OCI-LY7 (cell line): ENCODE data around the gene SELENBP1. TPM values are rescaled to one million over a fixed set of nuclear protein-coding genes. Genes with fewer than 3 reads are reported as not detected.
"Not testable (repeated sequence)": the region's sequence is repeated elsewhere in the genome, so short reads cannot be mapped to it uniquely, and the experiment has no call there.

Source experiments
- BruUV-seq: library from RNA; stranded (reverse); fragments of 400-500 nt; replicated peaks from 2 replicates; lab custom pipeline; 2021; lab: Mats Ljungman, UMichigan
- CTCF ChIA-PET: fragments of 300-600 bp; sonication (Branson Sonifier 250); formaldehyde crosslinking; loops from one replicate; lab custom pipeline; 2022; ENCODE audit warnings: antibody characterized with exemption; ENCODE audit not compliant: unreplicated experiment; lab: Charles Lee
- POLR2A ChIA-PET: fragments of 300-600 bp; sonication (Branson Sonifier 250); formaldehyde crosslinking; loops from one replicate; lab custom pipeline; 2022; ENCODE audit warnings: antibody characterized with exemption; lab: Charles Lee
- DNase-seq: peaks from one replicate; pipeline ENCODE4 v3.0.0-alpha.2; 2015; ENCODE audit warnings: low spot score
- H2AFZ ChIP-seq: fragments of 200-600 bp; sonication (generic), shearing (Covaris generic); 2 replicates; pipeline ENCODE4 v1.6.1; 2014; ENCODE audit warnings: mild to moderate bottlenecking, antibody characterized with exemption, low read length, moderate library complexity
- H3K27ac ChIP-seq: fragments of 200-600 bp; sonication (generic); 2 replicates; pipeline ENCODE4 v1.5.1; 2014; ENCODE audit warnings: mixed run types, low read depth, mild to moderate bottlenecking, moderate library complexity, low read length, inconsistent platforms; ENCODE audit not compliant: poor library complexity, severe bottlenecking
- H3K36me3 ChIP-seq: fragments of 200-600 bp; sonication (generic); 2 replicates; pipeline ENCODE4 v1.6.1; 2014; ENCODE audit warnings: mild to moderate bottlenecking, antibody characterized with exemption, low read length, moderate library complexity, mixed read lengths; ENCODE audit not compliant: insufficient read depth
- H3K4me1 ChIP-seq: fragments of 200-600 bp; sonication (generic); 2 replicates; pipeline ENCODE4 v1.5.1; 2014; ENCODE audit warnings: mild to moderate bottlenecking, low read length; ENCODE audit not compliant: insufficient read depth, poor library complexity, severe bottlenecking
- H3K4me2 ChIP-seq: fragments of 200-600 bp; sonication (generic); 2 replicates; pipeline ENCODE4 v1.6.1; 2014; ENCODE audit warnings: mild to moderate bottlenecking, low read length
- H3K4me3 ChIP-seq: fragments of 200-600 bp; sonication (generic); 2 replicates; pipeline ENCODE4 v1.5.1; 2014; ENCODE audit warnings: mild to moderate bottlenecking, low read depth, low read length; ENCODE audit not compliant: poor library complexity, severe bottlenecking
- H3K79me2 ChIP-seq: fragments of 200-600 bp; sonication (generic); 2 replicates; pipeline ENCODE4 v1.6.1; 2016; ENCODE audit warnings: low read depth, mild to moderate bottlenecking, low read length, moderate library complexity, mixed read lengths; ENCODE audit not compliant: insufficient read depth
- H3K9me2 ChIP-seq: fragments of 200-600 bp; sonication (generic); 2 replicates; pipeline ENCODE4 v1.6.1; 2016; ENCODE audit warnings: mild to moderate bottlenecking, low read length, mixed read lengths; ENCODE audit not compliant: insufficient read depth
- H3K9me3 ChIP-seq: fragments of 200-600 bp; sonication (generic); 2 replicates; pipeline ENCODE4 v1.6.1; 2014; ENCODE audit warnings: mild to moderate bottlenecking, mixed run types, low read length, mixed read lengths
- H4K20me1 ChIP-seq: fragments of 200-600 bp; sonication (generic); 2 replicates; pipeline ENCODE4 v1.6.1; 2014; ENCODE audit warnings: mild to moderate bottlenecking, antibody characterized with exemption, low read length, moderate library complexity, mixed read lengths; ENCODE audit not compliant: insufficient read depth
- EZH2phosphoT487 ChIP-seq: fragments of 200-600 bp; sonication (generic); IDR thresholded peaks from 2 replicates; pipeline ENCODE4 v1.6.1; 2018; ENCODE audit warnings: low read depth, borderline replicate concordance, mild to moderate bottlenecking, mixed run types, antibody characterized with exemption, low read length, moderate library complexity, mixed read lengths
- intact Hi-C: fragments of 100-400 bp; cut with micrococcal nuclease; formaldehyde crosslinking; loops from one replicate; pipeline ENCODE4 v1.10.0; 2022; ENCODE audit not compliant: unreplicated experiment
- total RNA-seq, 2 experiments: library from RNA; depleted of rRNA in 1 of 2; stranded (reverse); fragments of >200 nt in 1 of 2; shearing (Covaris generic) in 1 of 2; gene quantifications; 2 replicates each; pipeline ENCODE4 v1.2.3, GENCODE V29; 2014 to 2022
- TF ChIP-seq, protein P1 (sequence below): fragments of 200-600 bp; sonication (generic); conservative IDR thresholded peaks from 2 replicates; pipeline ENCODE4 v1.5.1; 2014; ENCODE audit warnings: mild to moderate bottlenecking, antibody characterized with exemption, low read length, moderate library complexity, mixed read lengths

SELENBP1 gene
- total RNA-seq, 2 experiments from 2014 or later, result not detected

DNA sequence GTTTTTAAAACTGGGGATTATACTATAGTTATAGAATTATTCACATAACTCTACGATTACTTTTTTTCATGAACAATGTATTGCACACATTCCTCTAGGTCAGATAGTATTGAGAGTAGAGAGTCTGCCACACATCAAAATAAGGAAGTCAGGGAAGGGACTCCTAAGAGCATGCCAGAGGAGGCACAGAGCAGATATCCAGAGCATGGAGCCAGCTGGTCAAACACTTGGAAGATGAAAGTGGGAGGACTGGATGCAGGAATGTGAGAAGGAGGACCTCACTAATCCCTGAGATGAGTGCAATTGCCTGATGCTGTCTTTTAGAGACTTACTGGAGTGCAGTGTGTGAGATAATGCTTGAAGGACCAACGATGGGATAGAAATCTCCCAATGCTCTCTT is 15.8 kb downstream of the SELENBP1 start:
- no peak overlapping the region for H3K4me3 ChIP-seq
- ChIA-PET POLR2A (interaction anchor here (1.4 kb wide), 1 partner anchor 15 kb away, joined by 5 read pairs; the partner anchor contains the start of gene SELENBP1), CTCF (no interaction called here)
- no peaks in the 10 kb centered on the region for H4K20me1 ChIP-seq
- no peak for DNase-seq
- no peaks in the 10 kb centered on the region for H3K36me3 ChIP-seq
- BruUV-seq, result no TSS peak
- intact Hi-C loops, result no loop called here
- H2AFZ ChIP-seq, result peak overlapping the region; percentile 41; the same call in 1 of the 2 replicates
- no peaks in the 10 kb centered on the region for H3K9me2 ChIP-seq
- no peaks in the 10 kb centered on the region for H3K4me1 ChIP-seq
- no peaks in the 10 kb centered on the region for H3K79me2 ChIP-seq
- TF ChIP-seq EZH2phosphoT487, result no peak
- TF ChIP-seq, protein P1, sequence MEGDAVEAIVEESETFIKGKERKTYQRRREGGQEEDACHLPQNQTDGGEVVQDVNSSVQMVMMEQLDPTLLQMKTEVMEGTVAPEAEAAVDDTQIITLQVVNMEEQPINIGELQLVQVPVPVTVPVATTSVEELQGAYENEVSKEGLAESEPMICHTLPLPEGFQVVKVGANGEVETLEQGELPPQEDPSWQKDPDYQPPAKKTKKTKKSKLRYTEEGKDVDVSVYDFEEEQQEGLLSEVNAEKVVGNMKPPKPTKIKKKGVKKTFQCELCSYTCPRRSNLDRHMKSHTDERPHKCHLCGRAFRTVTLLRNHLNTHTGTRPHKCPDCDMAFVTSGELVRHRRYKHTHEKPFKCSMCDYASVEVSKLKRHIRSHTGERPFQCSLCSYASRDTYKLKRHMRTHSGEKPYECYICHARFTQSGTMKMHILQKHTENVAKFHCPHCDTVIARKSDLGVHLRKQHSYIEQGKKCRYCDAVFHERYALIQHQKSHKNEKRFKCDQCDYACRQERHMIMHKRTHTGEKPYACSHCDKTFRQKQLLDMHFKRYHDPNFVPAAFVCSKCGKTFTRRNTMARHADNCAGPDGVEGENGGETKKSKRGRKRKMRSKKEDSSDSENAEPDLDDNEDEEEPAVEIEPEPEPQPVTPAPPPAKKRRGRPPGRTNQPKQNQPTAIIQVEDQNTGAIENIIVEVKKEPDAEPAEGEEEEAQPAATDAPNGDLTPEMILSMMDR, result no peak
- peaks cover 10% of the 10 kb centered on the region for H3K9me3 ChIP-seq
- no peak overlapping the region for H3K4me2 ChIP-seq
- no peak overlapping the region for H3K27ac ChIP-seq

DNA sequence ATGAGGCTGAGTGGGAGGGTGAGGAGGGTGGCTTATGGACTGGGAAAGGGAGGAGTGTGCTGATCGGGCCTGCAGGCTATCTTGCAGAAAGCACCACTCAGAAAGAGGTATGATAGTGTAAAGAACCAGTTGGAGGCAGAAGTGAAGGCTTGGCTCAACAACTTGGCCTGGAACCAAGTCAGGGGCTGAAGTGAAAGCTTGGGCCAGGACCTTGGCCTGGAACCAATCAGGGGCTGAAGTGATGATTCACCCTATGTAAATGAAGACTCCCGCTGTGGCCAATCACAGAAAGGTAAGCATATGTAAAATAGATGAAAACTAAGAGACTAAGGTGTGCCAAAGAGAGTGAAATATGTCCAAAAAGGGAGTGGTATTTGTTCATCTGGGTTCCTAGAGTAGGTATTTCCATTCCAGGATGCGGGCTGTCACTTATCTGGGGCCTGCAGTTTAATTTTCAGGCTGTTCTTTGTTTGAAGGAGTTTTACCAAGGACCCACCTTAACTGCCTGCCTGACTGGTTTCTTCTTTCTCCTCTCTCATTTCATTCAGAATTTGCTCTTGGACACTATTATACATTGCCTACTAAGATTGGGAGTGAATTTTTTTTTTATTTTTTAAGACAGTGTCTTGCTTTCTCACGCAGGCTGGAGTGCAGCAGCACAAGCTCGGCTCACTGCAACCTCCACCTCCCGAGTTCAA is 20.3 kb downstream of the SELENBP1 start:
- ChIA-PET CTCF (no interaction called here), POLR2A (interaction anchor here (0.6 to 0.8 kb wide), 4 partner anchors 22 to 898 kb away, joined by 3 to 9 read pairs (median 3); partner anchors contain the start of gene PSMD4)
- Histone ChIP-seq H3K4me1 (peaks cover 10% of the 10 kb centered on the region), H3K27ac (no peak overlapping the region), H3K36me3 (no peaks in the 10 kb centered on the region), H2AFZ (no peak overlapping the region), H3K79me2 (no peaks in the 10 kb centered on the region), H3K4me3 (no peak overlapping the region), H3K9me3 (peaks cover 17% of the 10 kb centered on the region), H3K4me2 (no peak overlapping the region), H3K9me2 (no peaks in the 10 kb centered on the region), H4K20me1 (no peaks in the 10 kb centered on the region)
- BruUV-seq, result no TSS peak
- intact Hi-C loops, result no loop called here
- TF ChIP-seq EZH2phosphoT487, result no peak
- TF ChIP-seq, protein P1, result no peak
- DNase-seq, result no peak

DNA sequence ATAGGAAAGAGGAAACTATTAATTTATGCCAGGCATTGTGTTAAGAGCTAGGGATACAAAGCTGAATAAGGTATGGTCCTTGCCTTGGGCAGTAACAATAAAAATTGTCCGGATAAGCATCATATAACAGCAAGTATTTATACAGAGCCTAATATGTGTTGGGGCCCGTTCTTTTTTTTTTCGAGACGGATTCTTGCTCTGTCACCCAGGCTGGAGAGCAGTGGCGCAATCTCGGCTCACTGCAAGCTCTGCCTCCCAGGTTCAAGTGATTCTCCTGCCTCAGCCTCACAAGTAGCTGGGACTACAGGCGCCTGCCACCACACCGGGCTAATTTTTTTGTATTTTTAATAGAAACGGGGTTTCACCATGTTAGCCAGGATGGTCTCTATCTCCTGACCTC is 22.2 kb downstream of the SELENBP1 start:
- H3K4me2 ChIP-seq, intact Hi-C loops, H4K20me1 ChIP-seq, H2AFZ ChIP-seq, H3K9me2 ChIP-seq, BruUV-seq, H3K4me3 ChIP-seq, DNase-seq, H3K27ac ChIP-seq: not testable (repeated sequence)
- Histone ChIP-seq H3K4me1 (peaks cover 18% of the 10 kb centered on the region), H3K79me2 (peaks cover 13% of the 10 kb centered on the region; the same call in 1 of the 2 replicates), H3K9me3 (peaks cover 17% of the 10 kb centered on the region), H3K36me3 (peaks cover 11% of the 10 kb centered on the region)
- CTCF ChIA-PET, result interaction anchor here (1.3 kb wide), 1 partner anchor 11 kb away, joined by 3 read pairs; no protein-coding TSS in a partner anchor
- POLR2A ChIA-PET, result interaction anchor here (0.6 to 1.5 kb wide), 3 partner anchors 9 to 281 kb away, joined by 3 read pairs; no protein-coding TSS in a partner anchor
